SK-N-SH treated with all-trans-retinoic acid at 6 μM for 48 hours (cell line): ENCODE results near the gene TCEAL6.
"Not testable (repeated sequence)": the region's sequence is repeated elsewhere in the genome, so short reads cannot be mapped to it uniquely, and the experiment has no call there.

Experiments used
- ATAC-seq: fragments of 200-7000 bp; cut with Tn5 transposase; 3 replicates; pipeline ENCODE4 v1.9.1; 2020; ENCODE audit warnings: mild to moderate bottlenecking, moderate library complexity
- ARNTL ChIP-seq: fragments of 450-650 bp; formaldehyde crosslinking; IDR thresholded peaks from 2 replicates; pipeline ENCODE4 v1.5.0; 2020; ENCODE audit warnings: low read depth, mild to moderate bottlenecking, moderate library complexity, borderline replicate concordance
- BACH2 ChIP-seq: fragments of 250-450 bp; sonication (Bioruptor Pico); IDR thresholded peaks from 2 replicates; pipeline ENCODE4 v1.9.0; 2021; ENCODE audit warnings: mild to moderate bottlenecking, borderline replicate concordance
- CSDC2 ChIP-seq: fragments of 250-450 bp; sonication (Bioruptor Pico); IDR thresholded peaks from 2 replicates; pipeline ENCODE4 v1.5.0; 2020; ENCODE audit warnings: mild to moderate bottlenecking, moderate library complexity
- CSRNP3 ChIP-seq: fragments of 250-450 bp; sonication (Bioruptor Pico); IDR thresholded peaks from 2 replicates; pipeline ENCODE4 v1.5.1; 2021; ENCODE audit warnings: mild to moderate bottlenecking, moderate library complexity
- GLIS3 ChIP-seq: fragments of 250-450 bp; sonication (Bioruptor Pico); IDR thresholded peaks from 2 replicates; pipeline ENCODE4 v1.5.0; 2020; ENCODE audit warnings: mild to moderate bottlenecking, moderate library complexity
- ISL1 ChIP-seq: fragments of 250-450 bp; sonication (Bioruptor Pico); IDR thresholded peaks from 2 replicates; pipeline ENCODE4 v2.1.2; 2022; ENCODE audit warnings: mild to moderate bottlenecking, moderate library complexity
- OSR1 ChIP-seq: fragments of 250-450 bp; sonication (Bioruptor Pico); IDR thresholded peaks from 2 replicates; pipeline ENCODE4 v1.8.0; 2022; ENCODE audit warnings: moderate library complexity, mild to moderate bottlenecking, inconsistent platforms
- PATZ1 ChIP-seq: fragments of 250-450 bp; sonication (Bioruptor Pico); IDR thresholded peaks from 2 replicates; pipeline ENCODE4 v1.8.0; 2020; ENCODE audit warnings: mild to moderate bottlenecking, moderate library complexity, borderline replicate concordance
- PPARA ChIP-seq: fragments of 250-450 bp; sonication (Bioruptor Pico); IDR thresholded peaks from 2 replicates; pipeline ENCODE4 v1.5.0; 2020; ENCODE audit warnings: mild to moderate bottlenecking, borderline replicate concordance
- RARB ChIP-seq: fragments of 250-450 bp; sonication (Bioruptor Pico); IDR thresholded peaks from 2 replicates; pipeline ENCODE4 v1.8.0; 2021; ENCODE audit warnings: mild to moderate bottlenecking, moderate library complexity
- SNAI2 ChIP-seq: fragments of 250-450 bp; sonication (Bioruptor Pico); IDR thresholded peaks from 2 replicates; pipeline ENCODE4 v1.5.0; 2020; ENCODE audit warnings: mild to moderate bottlenecking, moderate library complexity
- TCF4 ChIP-seq: fragments of 250-450 bp; sonication (Bioruptor Pico); IDR thresholded peaks from 2 replicates; pipeline ENCODE4 v1.8.0; 2021; ENCODE audit warnings: mild to moderate bottlenecking, moderate library complexity, borderline replicate concordance
- TOX ChIP-seq: fragments of 250-450 bp; sonication (Bioruptor Pico); IDR thresholded peaks from 2 replicates; pipeline ENCODE4 v1.8.0; 2021; ENCODE audit warnings: mild to moderate bottlenecking, moderate library complexity, borderline replicate concordance
- TSHZ2 ChIP-seq: fragments of 250-450 bp; sonication (Bioruptor Pico); IDR thresholded peaks from 2 replicates; pipeline ENCODE4 v1.5.0; 2020; ENCODE audit warnings: mild to moderate bottlenecking, moderate library complexity
- ZC3H10 ChIP-seq: fragments of 250-450 bp; sonication (Bioruptor Pico); IDR thresholded peaks from 2 replicates; pipeline ENCODE4 v1.5.1; 2021; ENCODE audit warnings: mild to moderate bottlenecking, moderate library complexity
- ZFP3 ChIP-seq: fragments of 250-450 bp; sonication (Bioruptor Pico); IDR thresholded peaks from 2 replicates; pipeline ENCODE4 v1.5.0; 2020; ENCODE audit warnings: mild to moderate bottlenecking, moderate library complexity
- ZFP30 ChIP-seq: fragments of 450-650 bp; formaldehyde crosslinking; IDR thresholded peaks from 2 replicates; pipeline ENCODE4 v1.5.0; 2022; ENCODE audit warnings: mild to moderate bottlenecking, moderate library complexity
- ZNF565 ChIP-seq: fragments of 450-650 bp; formaldehyde crosslinking; conservative IDR thresholded peaks from 2 replicates; pipeline ENCODE4 v1.5.0; 2020; ENCODE audit warnings: low read depth, mild to moderate bottlenecking, moderate library complexity
- ZNF70 ChIP-seq: fragments of 450-650 bp; formaldehyde crosslinking; IDR thresholded peaks from 2 replicates; pipeline ENCODE4 v1.5.0; 2020; ENCODE audit warnings: mild to moderate bottlenecking, moderate library complexity
- ZNF8 ChIP-seq: fragments of 450-650 bp; formaldehyde crosslinking; IDR thresholded peaks from 2 replicates; pipeline ENCODE4 v1.5.0; 2020; ENCODE audit warnings: mild to moderate bottlenecking, moderate library complexity
- TF ChIP-seq, protein P1 (sequence below): fragments of 250-450 bp; sonication (Bioruptor Pico); IDR thresholded peaks from 2 replicates; pipeline ENCODE4 v1.8.0; 2021; ENCODE audit warnings: low read depth, mild to moderate bottlenecking, moderate library complexity, borderline replicate concordance

The TCEAL6 gene

GRCh38 chrX:102154900-102155805, 12.9 kb upstream of the TCEAL6 start:
- no peak for TF ChIP-seq BACH2 (CRISPR knock-in tag)
- TF ChIP-seq OSR1 (CRISPR knock-in tag) = no peak
- no peak for TF ChIP-seq SNAI2
- TF ChIP-seq GLIS3 (CRISPR knock-in tag) = no peak
- TF ChIP-seq ZNF565 (CRISPR knock-in tag) = no peak
- no peak for TF ChIP-seq ARNTL (CRISPR knock-in tag)
- no peak for TF ChIP-seq ZNF70 (CRISPR knock-in tag)
- TF ChIP-seq ZFP3 = no peak
- no peak for TF ChIP-seq TSHZ2 (CRISPR knock-in tag)
- no peak; the same call in 2 of the 3 replicates for ATAC-seq

- TF ChIP-seq CSDC2 (CRISPR knock-in tag) = no peak
- ATAC-seq = no peak
These were observed 12.1 kb upstream of the TCEAL6 start for GRCh38 chrX:102154218-102154860.

- ATAC-seq = not testable (repeated sequence)
These were observed 650 bp downstream of the TCEAL6 start for GRCh38 chrX:102141631-102142030.

- ATAC-seq = not testable (repeated sequence)
These were observed 1.4 kb downstream of the TCEAL6 start for GRCh38 chrX:102140876-102141275.

DNA sequence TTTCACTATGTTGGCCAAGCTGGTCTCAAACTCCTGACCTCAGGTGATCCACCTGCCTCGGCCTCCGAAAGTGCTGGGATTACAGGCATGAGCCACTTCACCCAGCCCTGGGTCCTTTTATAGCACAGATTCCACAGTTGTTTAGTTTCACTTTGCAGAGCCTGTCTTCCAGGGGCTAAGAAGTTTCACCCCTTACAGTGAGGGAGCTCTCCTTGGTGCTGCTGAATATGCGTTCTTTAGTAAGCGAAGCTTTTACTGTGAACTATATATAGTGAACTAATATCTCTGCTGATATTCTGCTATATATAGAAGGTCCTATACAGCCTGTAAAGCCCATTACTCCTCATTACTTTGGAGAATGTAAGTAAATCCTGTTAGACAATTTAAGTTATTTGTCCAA, 4.2 kb downstream of the TCEAL6 start:
- no peak for ATAC-seq
- TF ChIP-seq TCF4 (CRISPR knock-in tag) (no peak), ARNTL (CRISPR knock-in tag) (no peak), ZNF565 (CRISPR knock-in tag) (no peak), TSHZ2 (CRISPR knock-in tag) (no peak), ISL1 (CRISPR knock-in tag) (no peak), ZFP30 (CRISPR knock-in tag) (no peak), RARB (no peak), ZNF70 (CRISPR knock-in tag) (no peak), ZNF8 (CRISPR knock-in tag) (no peak), PATZ1 (no peak), CSRNP3 (no peak), SNAI2 (no peak), ZFP3 (no peak), OSR1 (CRISPR knock-in tag) (no peak), ZC3H10 (CRISPR knock-in tag) (no peak), TOX (CRISPR knock-in tag) (no peak), PPARA (no peak)
- TF ChIP-seq, protein P1, sequence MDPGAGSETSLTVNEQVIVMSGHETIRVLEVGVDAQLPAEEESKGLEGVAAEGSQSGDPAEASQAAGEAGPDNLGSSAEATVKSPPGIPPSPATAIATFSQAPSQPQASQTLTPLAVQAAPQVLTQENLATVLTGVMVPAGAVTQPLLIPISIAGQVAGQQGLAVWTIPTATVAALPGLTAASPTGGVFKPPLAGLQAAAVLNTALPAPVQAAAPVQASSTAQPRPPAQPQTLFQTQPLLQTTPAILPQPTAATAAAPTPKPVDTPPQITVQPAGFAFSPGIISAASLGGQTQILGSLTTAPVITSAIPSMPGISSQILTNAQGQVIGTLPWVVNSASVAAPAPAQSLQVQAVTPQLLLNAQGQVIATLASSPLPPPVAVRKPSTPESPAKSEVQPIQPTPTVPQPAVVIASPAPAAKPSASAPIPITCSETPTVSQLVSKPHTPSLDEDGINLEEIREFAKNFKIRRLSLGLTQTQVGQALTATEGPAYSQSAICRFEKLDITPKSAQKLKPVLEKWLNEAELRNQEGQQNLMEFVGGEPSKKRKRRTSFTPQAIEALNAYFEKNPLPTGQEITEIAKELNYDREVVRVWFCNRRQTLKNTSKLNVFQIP (CRISPR knock-in tag) = no peak
